ENCODE results near the gene PPIE. TPM values are rescaled to one million over a fixed set of nuclear protein-coding genes. Genes with fewer than 3 reads are reported as not detected.

The PPIE gene
- total RNA-seq, 2 donors from 2014 or later: 57.2 to 60.2 TPM

DNA sequence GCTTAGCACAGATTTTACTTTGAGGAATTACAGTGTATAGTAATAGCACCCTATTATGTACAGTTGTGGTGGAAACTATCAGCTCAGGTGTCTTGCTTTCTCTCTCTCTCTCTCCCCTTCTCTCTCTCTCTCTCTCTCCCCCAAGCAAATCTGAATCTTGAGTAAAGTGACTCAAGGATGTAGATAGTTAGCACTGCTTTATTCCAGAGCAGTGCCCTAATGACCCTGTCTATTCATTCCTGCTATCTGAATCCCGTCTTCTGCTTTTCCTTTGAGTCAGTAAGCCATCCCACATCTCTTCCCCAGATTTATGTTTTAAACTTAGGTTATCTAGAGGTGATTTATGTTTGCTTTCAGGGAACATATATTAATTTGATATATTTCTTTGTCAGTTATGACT, 42.2 kb upstream of the PPIE start:
- H3K9me3 ChIP-seq: no peaks in the 10 kb centered on the region
- H3K27me3 ChIP-seq (replicated peaks; ENCODE audit: insufficient read depth): no peaks in the 10 kb centered on the region
- TF ChIP-seq POLR2A (IDR thresholded peaks at IDR 0.05) (no peak), POLR2AphosphoS5 (IDR thresholded peaks at IDR 0.05) (no peak)
- TF ChIP-seq, protein P1, sequence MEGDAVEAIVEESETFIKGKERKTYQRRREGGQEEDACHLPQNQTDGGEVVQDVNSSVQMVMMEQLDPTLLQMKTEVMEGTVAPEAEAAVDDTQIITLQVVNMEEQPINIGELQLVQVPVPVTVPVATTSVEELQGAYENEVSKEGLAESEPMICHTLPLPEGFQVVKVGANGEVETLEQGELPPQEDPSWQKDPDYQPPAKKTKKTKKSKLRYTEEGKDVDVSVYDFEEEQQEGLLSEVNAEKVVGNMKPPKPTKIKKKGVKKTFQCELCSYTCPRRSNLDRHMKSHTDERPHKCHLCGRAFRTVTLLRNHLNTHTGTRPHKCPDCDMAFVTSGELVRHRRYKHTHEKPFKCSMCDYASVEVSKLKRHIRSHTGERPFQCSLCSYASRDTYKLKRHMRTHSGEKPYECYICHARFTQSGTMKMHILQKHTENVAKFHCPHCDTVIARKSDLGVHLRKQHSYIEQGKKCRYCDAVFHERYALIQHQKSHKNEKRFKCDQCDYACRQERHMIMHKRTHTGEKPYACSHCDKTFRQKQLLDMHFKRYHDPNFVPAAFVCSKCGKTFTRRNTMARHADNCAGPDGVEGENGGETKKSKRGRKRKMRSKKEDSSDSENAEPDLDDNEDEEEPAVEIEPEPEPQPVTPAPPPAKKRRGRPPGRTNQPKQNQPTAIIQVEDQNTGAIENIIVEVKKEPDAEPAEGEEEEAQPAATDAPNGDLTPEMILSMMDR (IDR thresholded peaks at IDR 0.05): no peak
- no peak overlapping the region for H3K27ac ChIP-seq
- 61% methylated on average over 1 of the region's 1 CpG for WGBS
- no peak overlapping the region for H3K4me3 ChIP-seq
- intact Hi-C loops (cut with DNase I): no loop called here
- no peaks in the 10 kb centered on the region for H3K4me1 ChIP-seq (replicated peaks)
- DNase-seq (ENCODE audit: low spot score): no peak
- no peaks in the 10 kb centered on the region for H3K36me3 ChIP-seq

DNA sequence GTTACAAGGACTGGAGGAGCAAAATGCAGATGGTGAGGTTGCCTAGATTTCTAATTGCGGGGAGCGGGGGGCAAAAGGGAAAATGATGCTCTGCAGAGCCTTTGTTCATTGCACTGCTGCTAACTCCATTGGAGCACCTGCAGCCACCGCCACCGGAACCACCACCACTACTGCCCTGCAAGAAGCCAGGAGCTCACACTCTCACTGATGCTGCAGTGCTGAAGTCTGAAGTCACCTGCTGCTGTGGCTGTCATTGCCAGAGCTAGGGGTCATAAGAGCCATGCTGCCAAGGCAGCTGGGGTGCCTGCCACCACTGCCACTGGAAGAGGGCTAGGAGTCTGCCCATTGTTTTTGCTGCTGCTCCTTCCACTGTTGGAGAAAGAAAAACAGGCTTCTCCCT, 40.1 kb upstream of the PPIE start:
- no peak overlapping the region for H3K27ac ChIP-seq
- no peak overlapping the region for H3K4me3 ChIP-seq
- DNase-seq (ENCODE audit: low spot score): no peak
- H3K36me3 ChIP-seq: no peaks in the 10 kb centered on the region
- H3K27me3 ChIP-seq (replicated peaks; ENCODE audit: insufficient read depth): no peaks in the 10 kb centered on the region
- intact Hi-C loops (cut with DNase I): no loop called here
- H3K4me1 ChIP-seq (replicated peaks): no peaks in the 10 kb centered on the region
- H3K9me3 ChIP-seq: no peaks in the 10 kb centered on the region
- TF ChIP-seq POLR2A (IDR thresholded peaks at IDR 0.05) (no peak), POLR2AphosphoS5 (IDR thresholded peaks at IDR 0.05) (no peak)
- TF ChIP-seq, protein P1 (IDR thresholded peaks at IDR 0.05): no peak
- WGBS: 90% methylated on average over 4 of the region's 4 CpGs

DNA sequence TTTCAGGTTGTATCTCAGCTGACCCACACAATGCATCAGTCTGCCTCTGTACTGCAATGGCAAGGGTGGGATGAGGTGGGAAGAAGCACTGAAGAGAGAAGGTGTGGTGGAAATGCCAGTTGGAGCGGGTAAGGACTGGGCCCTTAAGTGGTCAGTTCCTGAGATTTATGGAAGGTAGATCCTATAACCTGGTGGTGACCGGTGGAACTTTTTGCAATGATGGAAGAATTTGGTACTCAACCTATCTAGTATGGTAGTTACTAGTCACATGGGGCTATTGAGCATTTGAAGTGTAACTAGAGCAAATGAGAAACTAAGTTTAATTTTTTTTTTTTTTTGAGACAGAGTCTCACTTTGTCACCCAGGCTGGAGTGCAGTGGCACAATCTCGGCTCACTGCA, 39.3 kb upstream of the PPIE start:
- H3K4me1 ChIP-seq (replicated peaks): no peaks in the 10 kb centered on the region
- H3K9me3 ChIP-seq: no peaks in the 10 kb centered on the region
- no peaks in the 10 kb centered on the region for H3K27me3 ChIP-seq (replicated peaks; ENCODE audit: insufficient read depth)
- no peak overlapping the region for H3K27ac ChIP-seq
- no peak for DNase-seq (ENCODE audit: low spot score)
- no peak for TF ChIP-seq POLR2A (IDR thresholded peaks at IDR 0.05)
- no peaks in the 10 kb centered on the region for H3K36me3 ChIP-seq
- WGBS: 92% methylated on average over 3 of the region's 3 CpGs
- no peak overlapping the region for H3K4me3 ChIP-seq
- intact Hi-C loops (cut with DNase I): no loop called here

DNA sequence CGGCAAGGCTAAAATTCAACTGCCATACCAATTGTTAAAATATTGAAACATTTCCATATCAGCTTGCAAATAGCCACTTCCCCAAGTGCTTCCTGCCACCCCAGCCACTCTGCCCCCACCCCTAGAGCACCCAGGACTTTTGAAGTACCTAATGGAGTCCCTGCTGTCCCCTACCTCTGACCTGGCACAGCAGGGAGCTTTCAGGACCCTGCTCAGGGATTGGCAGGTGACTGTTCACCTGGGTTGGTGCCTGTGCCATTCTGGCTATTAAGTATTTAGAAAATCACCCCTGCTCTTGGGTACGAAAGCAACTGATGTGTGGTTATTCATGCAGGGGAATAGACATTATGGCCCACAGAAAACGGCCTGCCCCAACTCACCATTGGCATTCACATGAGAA, 38.3 kb upstream of the PPIE start:
- WGBS: 71% methylated on average over 3 of the region's 3 CpGs
- intact Hi-C loops (cut with DNase I): no loop called here
- no peak for DNase-seq (ENCODE audit: low spot score)
- Histone ChIP-seq H3K27me3 (replicated peaks; ENCODE audit: insufficient read depth) (no peaks in the 10 kb centered on the region), H3K4me1 (replicated peaks) (no peaks in the 10 kb centered on the region), H3K9me3 (no peaks in the 10 kb centered on the region), H3K36me3 (no peaks in the 10 kb centered on the region), H3K27ac (no peak overlapping the region), H3K4me3 (no peak overlapping the region)
- TF ChIP-seq, protein P1 (IDR thresholded peaks at IDR 0.05): no peak
- TF ChIP-seq POLR2A (IDR thresholded peaks at IDR 0.05) (no peak), POLR2AphosphoS5 (IDR thresholded peaks at IDR 0.05) (no peak)

DNA sequence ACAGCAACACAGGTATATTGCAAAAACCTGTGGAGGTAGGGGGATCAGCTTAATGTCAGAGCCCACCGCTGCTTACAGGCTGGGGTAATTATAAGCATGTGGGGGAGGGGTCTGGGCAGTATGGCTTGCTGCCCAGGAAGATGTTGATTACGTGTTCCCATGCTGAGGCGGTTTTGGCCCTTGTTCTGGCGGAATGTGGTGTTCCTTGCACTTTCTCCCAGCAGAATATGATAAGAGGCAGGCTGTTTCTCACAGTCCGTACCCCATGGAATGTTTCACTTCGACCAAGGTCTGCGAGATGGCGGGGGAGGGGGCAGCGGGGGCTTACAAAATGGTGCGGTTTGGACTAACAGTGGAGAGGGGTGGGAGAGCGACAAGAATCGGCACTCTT, 37.6 kb upstream of the PPIE start:
- Histone ChIP-seq H3K27ac (no peak overlapping the region), H3K4me3 (no peak overlapping the region), H3K4me1 (replicated peaks) (no peaks in the 10 kb centered on the region), H3K27me3 (replicated peaks; ENCODE audit: insufficient read depth) (no peaks in the 10 kb centered on the region), H3K9me3 (no peaks in the 10 kb centered on the region), H3K36me3 (no peaks in the 10 kb centered on the region)
- 12% methylated on average over 12 of the region's 12 CpGs for WGBS
- no peak for TF ChIP-seq POLR2A (IDR thresholded peaks at IDR 0.05)
- TF ChIP-seq POLR2AphosphoS5 (IDR thresholded peaks at IDR 0.05): no peak
- TF ChIP-seq, protein P1 (IDR thresholded peaks at IDR 0.05): no peak
- no peak for DNase-seq (ENCODE audit: low spot score)
- intact Hi-C loops (cut with DNase I): no loop called here

Measured in prostate gland (tissue), 2 donors.